GM19238 (cell line): ENCODE results near the gene PACS2.

Experiments used
- DNase-seq: peaks from one replicate; pipeline ENCODE4 v3.0.0; 2011; ENCODE audit warnings: low spot score; ENCODE audit not compliant: insufficient read length

Gene PACS2

DNA sequence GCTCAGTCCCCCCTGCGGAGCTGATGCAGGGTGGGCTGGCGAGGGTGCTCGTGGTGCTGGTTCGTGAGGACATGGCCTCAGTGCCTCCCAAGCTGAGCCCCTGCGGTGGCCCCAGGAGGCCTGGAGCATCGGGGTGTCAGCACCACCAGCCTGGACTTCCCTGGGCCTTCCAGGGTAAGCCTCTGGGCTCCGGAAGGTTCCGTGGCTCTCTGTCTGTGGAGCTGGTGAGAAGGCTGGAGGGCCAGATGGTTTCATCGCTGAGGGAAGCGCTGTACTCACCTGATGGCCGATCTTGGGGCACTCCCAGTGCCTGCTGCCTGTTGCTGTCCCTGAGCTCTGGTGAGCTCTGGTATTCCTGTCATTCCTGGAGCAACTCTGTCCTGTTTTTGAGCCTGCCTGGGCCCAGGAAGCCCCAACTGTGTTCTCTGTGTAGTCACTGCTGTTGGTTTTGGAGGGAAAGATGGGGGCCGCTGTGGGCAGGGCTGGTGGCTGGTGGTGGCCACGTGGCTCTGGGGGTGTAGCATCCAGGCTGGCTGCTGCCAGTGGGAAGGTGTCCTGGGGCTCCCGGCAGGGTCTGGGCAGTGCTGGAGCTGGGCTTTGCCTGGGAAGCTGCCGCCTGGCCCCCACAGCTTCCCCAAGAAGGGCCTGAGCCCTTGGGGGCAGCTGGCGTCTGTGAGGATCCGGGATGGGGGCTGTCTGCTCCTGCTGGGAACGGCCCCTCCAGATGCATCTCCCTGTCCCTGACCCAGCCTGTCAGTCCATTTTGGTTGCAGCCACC, 123.4 kb downstream of the PACS2 start:
- DNase-seq, result no peak

DNA sequence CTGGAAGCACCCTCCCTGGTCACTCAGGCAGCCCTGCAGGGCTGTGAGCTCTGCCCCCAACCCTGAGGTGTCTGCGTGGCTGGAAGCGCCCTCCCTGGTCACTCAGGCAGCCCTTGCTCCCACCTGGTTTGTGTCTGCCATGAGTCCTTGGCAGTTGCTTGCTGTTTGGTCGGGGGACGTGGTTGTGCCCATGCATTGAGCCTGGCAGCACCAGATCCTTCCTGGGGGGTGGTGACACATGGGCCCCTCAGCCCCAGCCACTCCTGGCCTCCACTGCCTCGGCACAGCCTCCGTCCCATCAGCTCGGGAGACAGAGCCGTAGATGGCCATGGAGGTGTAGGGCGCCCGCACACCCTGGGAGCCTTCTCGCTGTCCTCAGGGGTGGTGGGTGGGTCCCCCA, 124.6 kb downstream of the PACS2 start:
- DNase-seq, result no peak

DNA sequence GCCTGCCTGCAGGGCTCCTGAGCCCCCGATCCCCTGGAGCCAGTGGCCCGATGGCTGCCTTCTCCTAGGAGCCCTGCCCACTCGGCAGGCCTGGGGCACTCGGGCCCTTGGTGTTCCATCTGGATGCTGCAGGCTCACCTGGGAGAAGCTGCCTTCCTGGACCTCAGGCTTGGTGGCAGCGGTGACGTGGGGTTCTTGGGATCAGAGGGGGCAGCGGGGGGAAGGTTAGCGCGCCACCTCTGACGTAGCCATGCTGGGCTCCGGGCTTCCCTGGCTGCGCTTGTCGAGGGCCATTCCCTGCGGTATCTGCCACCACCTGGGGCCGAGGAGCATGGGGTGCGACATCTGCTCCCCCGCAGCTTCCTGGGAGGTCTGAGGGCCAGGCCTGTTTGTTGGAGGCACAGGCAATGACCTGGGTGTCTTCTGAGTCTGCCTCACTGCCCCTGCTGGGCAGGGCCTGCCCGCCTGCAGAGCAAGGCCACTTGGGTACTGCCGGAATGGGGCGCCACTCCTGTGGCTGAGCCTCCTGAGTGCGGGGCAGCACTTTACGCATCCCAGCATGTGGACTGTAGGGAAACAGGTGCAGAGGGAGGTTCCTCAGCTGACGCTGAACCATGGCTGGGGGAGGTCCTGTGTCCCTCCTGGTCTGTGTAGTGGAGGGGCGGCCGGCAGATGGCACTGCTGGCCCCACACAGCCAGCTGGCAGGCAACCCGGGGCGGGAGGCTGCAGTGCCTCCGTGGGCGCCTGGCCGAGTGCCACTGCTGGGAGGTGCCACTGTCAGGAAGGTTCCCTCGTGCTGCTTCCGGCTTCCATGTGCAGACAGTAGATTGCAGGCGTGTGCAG, 125.4 kb downstream of the PACS2 start:
- no peak for DNase-seq

DNA sequence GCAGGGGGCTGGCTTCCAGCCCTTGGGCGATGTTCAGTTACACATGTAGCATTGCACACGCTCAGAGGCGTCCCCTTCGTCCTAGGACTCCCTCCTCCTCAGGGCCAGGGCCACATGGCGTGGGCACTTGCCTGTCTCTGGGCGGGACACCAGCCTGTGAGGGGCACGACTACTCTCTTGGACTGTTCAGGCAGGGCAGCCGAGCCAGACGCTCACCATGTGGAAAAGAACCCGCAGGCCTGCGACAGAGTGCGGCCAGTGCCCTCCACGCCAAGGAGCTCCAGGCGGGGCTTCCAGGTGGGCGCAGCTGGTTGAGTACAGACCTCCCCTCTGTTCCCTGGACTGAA, 126.0 kb downstream of the PACS2 start:
- DNase-seq, result no peak

DNA sequence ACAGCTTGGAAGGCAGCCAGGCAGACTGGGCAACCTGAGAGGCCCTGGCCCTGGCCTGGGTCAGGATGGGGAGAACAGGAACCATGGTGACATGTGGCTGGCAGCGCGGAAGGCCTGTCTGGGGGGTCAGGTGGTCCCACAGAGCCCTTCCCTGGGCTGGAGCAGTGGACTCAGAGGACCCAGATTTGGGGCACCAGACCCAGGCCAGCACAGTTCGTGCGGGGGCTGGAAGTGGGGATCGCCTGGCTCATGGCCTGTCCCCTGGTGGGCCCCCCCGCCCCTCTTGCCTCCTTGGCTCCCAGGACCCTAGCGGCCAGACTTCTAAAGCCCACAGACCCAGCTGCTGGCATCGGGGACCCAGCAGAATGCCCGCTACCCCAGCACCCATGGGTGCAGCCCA, 126.4 kb downstream of the PACS2 start:
- no peak for DNase-seq

DNA sequence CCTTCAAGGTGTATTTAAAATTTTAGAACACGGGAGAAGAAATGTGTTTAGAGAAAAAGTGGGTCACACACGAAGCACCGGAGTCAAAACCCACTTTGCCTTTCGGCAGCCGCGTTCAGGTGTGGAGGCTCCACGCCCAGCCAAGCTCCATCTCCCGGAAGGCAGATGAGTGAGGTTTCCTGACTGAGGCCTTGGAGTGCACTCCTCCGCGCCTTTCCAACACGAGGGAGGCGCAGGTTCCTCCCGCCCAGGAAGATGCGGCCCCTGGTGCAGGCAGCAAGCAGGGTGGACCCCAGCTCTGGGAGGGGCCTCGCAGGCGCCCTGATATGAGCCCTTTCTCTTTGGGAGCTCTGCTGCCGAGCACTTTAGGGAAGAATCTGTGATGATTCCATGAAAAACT, 127.6 kb downstream of the PACS2 start:
- DNase-seq, result no peak

DNA sequence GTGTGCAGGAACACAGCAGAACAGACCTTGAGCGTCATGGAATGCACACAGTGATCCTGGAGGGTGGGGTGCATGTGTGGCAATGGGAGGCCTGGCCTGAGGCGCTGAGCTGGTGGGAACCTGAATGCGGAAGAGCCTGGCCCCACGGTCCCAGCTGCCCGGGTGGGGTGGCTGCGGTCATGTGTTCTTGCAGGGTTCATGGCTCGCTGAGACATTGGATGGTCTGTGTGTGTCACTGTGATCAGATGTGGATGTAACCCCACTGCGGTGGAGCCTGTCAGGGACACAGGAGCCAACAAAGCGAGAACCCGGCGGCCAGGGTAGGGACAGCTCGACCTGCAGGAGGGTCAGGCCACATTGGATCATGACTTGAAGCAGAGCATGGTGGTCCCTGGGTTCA, 128.3 kb downstream of the PACS2 start:
- no peak for DNase-seq

DNA sequence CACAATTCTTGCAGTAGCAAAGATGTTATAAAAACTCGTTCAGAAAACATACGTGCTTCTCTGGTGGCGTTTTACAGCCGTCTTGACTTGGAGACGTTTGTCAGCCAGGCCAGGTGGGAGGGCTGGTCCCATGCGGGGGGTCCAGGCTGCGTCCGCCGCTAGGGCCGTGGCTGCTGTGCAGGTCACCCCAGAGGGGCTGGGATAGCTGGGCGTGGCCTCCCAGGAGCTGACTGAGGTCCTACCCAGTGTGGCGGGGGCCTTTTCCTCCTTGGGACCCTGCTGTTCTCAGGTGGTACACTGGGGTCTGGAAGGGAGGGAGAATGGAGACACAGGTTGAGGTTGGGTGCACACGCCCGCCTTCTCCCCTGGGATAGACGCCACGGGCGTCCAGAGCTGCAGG, 130.3 kb downstream of the PACS2 start:
- no peak for DNase-seq

DNA sequence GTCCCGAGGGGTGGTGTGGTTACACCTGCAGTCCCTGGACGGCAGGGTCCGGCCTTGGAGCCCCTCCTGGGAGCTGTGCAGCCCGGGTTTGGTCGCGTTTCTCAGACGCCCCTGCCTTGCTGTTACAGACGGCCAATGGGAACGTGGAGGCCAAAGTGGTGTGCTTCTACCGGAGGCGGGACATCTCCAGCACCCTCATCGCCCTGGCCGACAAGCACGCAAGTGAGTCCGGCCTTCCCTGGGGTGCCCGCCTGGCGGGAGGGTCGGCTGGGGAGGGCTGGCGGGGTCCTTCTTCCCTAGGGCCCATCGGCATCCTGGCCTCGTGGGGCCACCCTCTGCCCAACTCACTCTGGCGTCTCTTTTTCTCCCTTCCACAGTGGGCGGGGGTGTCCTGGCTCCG, 130.7 kb downstream of the PACS2 start:
- DNase-seq, result no peak

DNA sequence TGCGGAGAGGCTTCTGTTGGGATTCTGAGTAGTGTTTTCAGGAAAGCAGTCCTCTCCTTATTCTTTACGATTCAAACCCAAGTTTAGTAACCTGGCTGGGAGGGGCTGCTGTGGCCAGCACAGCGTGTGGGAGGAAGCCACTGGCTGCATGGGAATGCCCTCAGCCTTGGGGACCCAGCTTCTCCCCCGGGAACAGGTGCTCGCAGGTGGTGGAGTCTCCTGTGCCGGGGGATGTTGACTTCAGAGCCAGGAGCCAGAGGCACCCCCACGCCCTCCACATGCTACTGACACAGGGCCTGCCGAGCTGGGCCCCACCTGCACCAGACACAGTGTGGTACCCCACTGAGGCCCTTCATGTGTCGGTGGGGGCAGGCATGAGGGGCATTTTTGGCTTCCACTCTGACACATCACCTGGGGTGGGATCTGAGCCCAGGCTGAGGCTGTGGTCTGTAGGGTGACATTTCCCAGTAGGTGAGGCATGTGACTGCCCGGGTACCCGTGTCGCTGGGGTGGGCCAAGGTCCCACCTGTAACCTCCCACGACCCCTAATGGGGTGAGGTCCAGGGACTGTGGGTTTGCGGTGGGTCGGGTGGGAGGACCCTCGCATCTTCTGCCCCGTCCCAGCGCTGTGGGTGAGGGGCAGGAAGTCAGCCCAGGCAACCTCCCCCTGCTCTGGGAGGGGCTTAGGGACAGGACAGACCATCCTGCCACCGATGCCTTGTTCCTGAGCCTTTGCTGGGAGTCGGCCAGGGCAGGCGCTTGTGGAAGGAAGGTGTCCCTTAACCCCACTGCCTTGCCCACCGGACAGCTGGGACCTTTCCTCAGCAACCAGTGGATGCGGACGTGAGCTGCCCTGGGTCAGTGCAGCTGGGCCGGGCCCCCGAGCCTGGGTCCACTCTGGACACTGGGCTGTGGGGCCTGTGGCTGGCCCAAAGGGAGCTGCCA, 131.6 kb downstream of the PACS2 start:
- DNase-seq, result no peak

DNA sequence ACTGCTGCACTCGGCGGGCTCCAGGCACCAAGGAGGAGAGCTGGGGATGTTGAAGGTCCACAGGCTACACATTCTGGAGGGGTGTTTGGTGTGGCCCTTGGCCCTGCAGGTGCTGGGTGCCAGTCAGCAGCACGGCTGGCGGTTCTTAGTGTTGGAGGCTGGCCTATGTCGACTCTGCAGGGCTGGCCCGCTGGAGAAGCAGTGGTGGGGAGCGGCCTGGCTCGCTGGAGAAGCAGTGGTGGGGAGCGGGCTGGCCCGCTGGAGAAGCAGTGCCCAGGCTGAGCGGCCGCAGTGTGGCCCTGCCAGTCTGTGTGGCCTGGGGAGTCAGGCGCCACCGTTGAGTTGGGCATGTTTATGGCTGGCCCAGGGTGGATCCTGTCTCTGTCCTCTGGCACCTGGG, 132.4 kb downstream of the PACS2 start:
- no peak for DNase-seq
